WTC11 (cell line): Measurements from ENCODE around the gene PLA1A.

Experiments
- ATF2 ChIP-seq: sonication (generic); formaldehyde crosslinking; IDR thresholded peaks from 2 replicates; pipeline ENCODE4 v1.8.1; 2022; ENCODE audit warnings: low read depth, missing genetic modification reagents, borderline replicate concordance
- ATF3 ChIP-seq: sonication (generic); formaldehyde crosslinking; conservative IDR thresholded peaks from 2 replicates; pipeline ENCODE4 v1.8.1; 2022; ENCODE audit warnings: mild to moderate bottlenecking, missing genetic modification reagents
- CREM ChIP-seq: sonication (generic); formaldehyde crosslinking; IDR thresholded peaks from 2 replicates; pipeline ENCODE4 v1.8.1; 2022; ENCODE audit warnings: mild to moderate bottlenecking, missing genetic modification reagents, moderate library complexity
- CTCF ChIP-seq: fragments of 200-600 bp; IDR thresholded peaks from 2 replicates; pipeline ENCODE4 v1.8.0; 2022; ENCODE audit warnings: antibody characterized with exemption
- E2F4 ChIP-seq: sonication (generic); formaldehyde crosslinking; IDR thresholded peaks from 2 replicates; pipeline ENCODE4 v1.8.1; 2022; ENCODE audit warnings: low read depth, mild to moderate bottlenecking, moderate library complexity, missing genetic modification reagents, borderline replicate concordance
- GABPB1 ChIP-seq: sonication (generic); formaldehyde crosslinking; IDR thresholded peaks from 2 replicates; pipeline ENCODE4 v1.8.1; 2023; ENCODE audit warnings: mild to moderate bottlenecking, missing genetic modification reagents
- NFYB ChIP-seq: sonication (generic); formaldehyde crosslinking; conservative IDR thresholded peaks from 2 replicates; pipeline ENCODE4 v1.8.0; 2022; ENCODE audit warnings: low read depth, missing genetic modification reagents
- STAT6 ChIP-seq: sonication (generic); formaldehyde crosslinking; conservative IDR thresholded peaks from 2 replicates; pipeline ENCODE4 v1.8.1; 2023; ENCODE audit warnings: mild to moderate bottlenecking, low read depth, missing genetic modification reagents, moderate library complexity
- TEAD4 ChIP-seq: sonication (generic); formaldehyde crosslinking; IDR thresholded peaks from 2 replicates; pipeline ENCODE4 v1.8.0; 2022; ENCODE audit warnings: mild to moderate bottlenecking, missing genetic modification reagents
- USF2 ChIP-seq: sonication (generic); formaldehyde crosslinking; IDR thresholded peaks from 2 replicates; pipeline ENCODE4 v1.8.1; 2023; ENCODE audit warnings: mild to moderate bottlenecking, missing genetic modification reagents, moderate library complexity
- ZBTB43 ChIP-seq: sonication (generic); formaldehyde crosslinking; IDR thresholded peaks from 2 replicates; pipeline ENCODE4 v1.8.1; 2023; ENCODE audit warnings: mild to moderate bottlenecking, missing genetic modification reagents

GRCh38 chr3:119673875-119674274 lies 76.2 kb downstream of the PLA1A start:
- TF ChIP-seq CTCF: no peak
- TF ChIP-seq ATF2: no peak
- no peak for TF ChIP-seq E2F4 (CRISPR knock-in tag)
- TF ChIP-seq STAT6 (CRISPR knock-in tag): no peak
- TF ChIP-seq TEAD4 (CRISPR knock-in tag): no peak
- no peak for TF ChIP-seq USF2
- TF ChIP-seq ATF3 (CRISPR knock-in tag): no peak
- no peak for TF ChIP-seq NFYB
- TF ChIP-seq CREM (CRISPR knock-in tag): no peak
- no peak for TF ChIP-seq GABPB1 (CRISPR knock-in tag)
- no peak for TF ChIP-seq ZBTB43
